GM19023 (cell line): ENCODE measurements around the gene PVALB.

Experiments
- ATAC-seq: cut with Tn5 transposase; IDR thresholded peaks from one replicate; pipeline ENCODE4 v1.9.1; 2021; ENCODE audit warnings: mild to moderate bottlenecking, moderate library complexity; ENCODE audit not compliant: unreplicated experiment

Gene PVALB

GRCh38 chr22:36815558-36816338, 1.1 kb downstream of the PVALB start:
- ATAC-seq: no peak

- no peak for ATAC-seq
Observed at GRCh38 chr22:36814801-36815200, 2.0 kb downstream of the PVALB start.

- no peak for ATAC-seq
Observed at GRCh38 chr22:36811094-36811800, 5.6 kb downstream of the PVALB start.

- no peak for ATAC-seq
Observed at GRCh38 chr22:36809351-36809750, 7.5 kb downstream of the PVALB start.

GRCh38 chr22:36808721-36809344, 8.0 kb downstream of the PVALB start:
- ATAC-seq: no peak

GRCh38 chr22:36807627-36808026, 9.2 kb downstream of the PVALB start:
- no peak for ATAC-seq

GRCh38 chr22:36806835-36807234, 10.0 kb downstream of the PVALB start:
- ATAC-seq: no peak

- ATAC-seq: no peak
Observed at GRCh38 chr22:36803358-36803757, 13.5 kb downstream of the PVALB start.

- ATAC-seq: no peak
Observed at GRCh38 chr22:36798674-36799066, 18.2 kb downstream of the PVALB start.

- ATAC-seq: no peak
Observed at GRCh38 chr22:36797911-36798673, 18.7 kb downstream of the PVALB start.

- ATAC-seq: no peak
Observed at GRCh38 chr22:36797374-36797773, 19.5 kb downstream of the PVALB start.

- no peak for ATAC-seq
Observed at GRCh38 chr22:36796552-36797175, 20.2 kb downstream of the PVALB start.

GRCh38 chr22:36795633-36796032, 21.2 kb downstream of the PVALB start:
- no peak for ATAC-seq

GRCh38 chr22:36790648-36791047, 26.2 kb downstream of the PVALB start:
- ATAC-seq: no peak

GRCh38 chr22:36787204-36787988, 29.4 kb downstream of the PVALB start:
- ATAC-seq: no peak

- no peak for ATAC-seq
Observed at GRCh38 chr22:36783743-36784142, 33.1 kb downstream of the PVALB start.

GRCh38 chr22:36781656-36782627, 34.9 kb downstream of the PVALB start:
- no peak for ATAC-seq

- no peak for ATAC-seq
Observed at GRCh38 chr22:36778020-36778419, 38.8 kb downstream of the PVALB start.

- ATAC-seq: no peak
Observed at GRCh38 chr22:36776722-36777121, 40.1 kb downstream of the PVALB start.
